ENCODE measurements around the gene RBBP7. TPM values are rescaled to one million over a fixed set of nuclear protein-coding genes. Genes with fewer than 3 reads are reported as not detected.
A peak's percentile ranks its signal among the peaks of the same experiment; 100 is the strongest.

The RBBP7 gene
- polyA plus RNA-seq, 3 donors: 32.2 to 56.8 (median 52.6) TPM

- Histone ChIP-seq H3K9ac (ENCODE audit: insufficient read depth, low read length, poor library complexity, severe bottlenecking) (no peak overlapping the region), H2AFZ (ENCODE audit: insufficient read depth, low read depth, low read length, poor library complexity, severe bottlenecking) (no peak overlapping the region), H3K27me3 (ENCODE audit: control insufficient read depth in 2 of 2, insufficient read depth in 2 of 2, low read length in 2 of 2) (peaks cover 0 to 2% of the 10 kb centered on the region in 2 donors), H4K20me1 (ENCODE audit: insufficient read depth, low read length) (no peaks in the 10 kb centered on the region), H3K9me3 (replicated peaks in 1 of 2; ENCODE audit: control insufficient read depth in 1 of 2, insufficient read depth in 1 of 2, low read length in 2 of 2) (no peaks in the 10 kb centered on the region), H3K4me3 (replicated peaks in 1 of 3; ENCODE audit: low read depth in 2 of 3, low read length in 3 of 3) (no peak overlapping the region), H3K36me3 (replicated peaks in 1 of 2; ENCODE audit: control insufficient read depth in 1 of 2, insufficient read depth in 2 of 2, low read length in 2 of 2) (peaks cover 21 to 39% of the 10 kb centered on the region in 2 donors), H3K27ac (ENCODE audit: low read depth in 1 of 2, low read length in 2 of 2) (no peak overlapping the region), H3K79me2 (ENCODE audit: insufficient read depth, low read length) (no peaks in the 10 kb centered on the region), H3K4me1 (ENCODE audit: control insufficient read depth in 1 of 2, insufficient read depth in 2 of 2, low read length in 2 of 2) (peaks cover 0 to 7% of the 10 kb centered on the region in 2 donors), H3K4me2 (replicated peaks; ENCODE audit: extremely low read depth, low read length, poor library complexity, severe bottlenecking) (no peak overlapping the region)
- TF ChIP-seq CTCF (IDR thresholded peaks at IDR 0.05): no peak
- Mint-ChIP-seq H3K36me3 (peaks cover 32 to 55% of the 10 kb centered on the region in 2 donors), H3K4me1 (peaks cover 11% of the 10 kb centered on the region), H3K9me3 (peaks cover 0 to under 1% (median 0%) of the 10 kb centered on the region in 7 donors), H3K4me3 (no peak overlapping the region), H3K27me3 (ENCODE audit: low read depth in 3 of 3) (peaks cover 0 to 24% (median 1%) of the 10 kb centered on the region in 3 donors), H3K27ac (peak overlapping the region in 2 of 7 donors; percentile 7 to 52)
- intact Hi-C loops (cut with micrococcal nuclease): loop anchor here (2.0 to 10.0 kb wide), 2 partner anchors 218 to 220 kb away; no protein-coding TSS in a partner anchor
- DNase-seq: no peak
- WGBS (ENCODE audit: insufficient coverage): 80% methylated on average over 1 of the region's 2 CpGs
These were observed 42.9 kb downstream of the RBBP7 start for GRCh38 chrX:16827225-16827624.

DNA sequence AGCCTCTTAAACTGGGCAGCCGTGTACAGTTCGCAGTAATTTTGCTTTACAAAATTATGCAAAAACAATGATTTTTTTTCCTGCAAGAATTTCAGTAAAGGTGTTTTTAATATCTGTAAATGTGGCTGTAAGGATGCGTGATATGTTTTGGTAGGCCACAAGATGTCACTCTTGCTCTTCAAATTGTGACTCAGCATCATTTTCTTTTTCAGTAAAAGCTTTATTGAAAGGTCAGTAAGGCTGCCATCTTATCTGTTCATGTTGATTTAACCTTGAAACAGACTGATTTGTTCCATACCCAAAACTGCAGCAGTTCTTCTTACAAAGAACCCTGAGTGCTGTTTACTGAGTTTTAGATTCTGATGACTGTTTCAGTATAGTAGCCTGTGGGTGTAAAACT, 44.0 kb downstream of the RBBP7 start:
- H3K4me1 ChIP-seq (ENCODE audit: control insufficient read depth in 1 of 2, insufficient read depth in 2 of 2, low read length in 2 of 2): peaks cover 0 to 7% of the 10 kb centered on the region in 2 donors
- peaks cover 15 to 37% of the 10 kb centered on the region in 2 donors for H3K36me3 ChIP-seq (replicated peaks in 1 of 2; ENCODE audit: control insufficient read depth in 1 of 2, insufficient read depth in 2 of 2, low read length in 2 of 2)
- Mint-ChIP-seq H3K4me3 (no peak overlapping the region), H3K36me3 (peaks cover 26 to 56% of the 10 kb centered on the region in 2 donors), H3K27me3 (ENCODE audit: low read depth in 3 of 3) (peaks cover 0 to 26% (median 1%) of the 10 kb centered on the region in 3 donors), H3K27ac (peak overlapping the region in 1 of 7 donors; percentile 58), H3K9me3 (peaks cover 0 to 7% (median 0%) of the 10 kb centered on the region in 7 donors), H3K4me1 (peaks cover 11% of the 10 kb centered on the region)
- H3K9me3 ChIP-seq (replicated peaks in 1 of 2; ENCODE audit: control insufficient read depth in 1 of 2, insufficient read depth in 1 of 2, low read length in 2 of 2): no peaks in the 10 kb centered on the region
- no peak overlapping the region for H3K27ac ChIP-seq (ENCODE audit: low read depth in 1 of 2, low read length in 2 of 2)
- no peak overlapping the region for H3K9ac ChIP-seq (ENCODE audit: insufficient read depth, low read length, poor library complexity, severe bottlenecking)
- WGBS (ENCODE audit: insufficient coverage): no CpG with 5 or more reads among the region's 3 CpGs
- H3K4me2 ChIP-seq (replicated peaks; ENCODE audit: extremely low read depth, low read length, poor library complexity, severe bottlenecking): no peak overlapping the region
- no peak overlapping the region for H2AFZ ChIP-seq (ENCODE audit: insufficient read depth, low read depth, low read length, poor library complexity, severe bottlenecking)
- intact Hi-C loops (cut with micrococcal nuclease): loop anchor here (2.0 to 10.0 kb wide), 2 partner anchors 219 to 221 kb away; no protein-coding TSS in a partner anchor
- no peaks in the 10 kb centered on the region for H3K79me2 ChIP-seq (ENCODE audit: insufficient read depth, low read length)
- peaks cover 0 to 2% of the 10 kb centered on the region in 2 donors for H3K27me3 ChIP-seq (ENCODE audit: control insufficient read depth in 2 of 2, insufficient read depth in 2 of 2, low read length in 2 of 2)
- H4K20me1 ChIP-seq (ENCODE audit: insufficient read depth, low read length): no peaks in the 10 kb centered on the region
- no peak overlapping the region for H3K4me3 ChIP-seq (replicated peaks in 1 of 3; ENCODE audit: low read depth in 2 of 3, low read length in 3 of 3)
- TF ChIP-seq CTCF (IDR thresholded peaks at IDR 0.05): peak; percentile 52
- peak in 2 of 3 donors; percentile 12 to 21 for DNase-seq
